ENCODE results near the gene C7orf33. TPM values are rescaled to one million over a fixed set of nuclear protein-coding genes. Genes with fewer than 3 reads are reported as not detected.

C7orf33 gene
- total RNA-seq, 1 experiment from 2014 or later, result not detected

DNA sequence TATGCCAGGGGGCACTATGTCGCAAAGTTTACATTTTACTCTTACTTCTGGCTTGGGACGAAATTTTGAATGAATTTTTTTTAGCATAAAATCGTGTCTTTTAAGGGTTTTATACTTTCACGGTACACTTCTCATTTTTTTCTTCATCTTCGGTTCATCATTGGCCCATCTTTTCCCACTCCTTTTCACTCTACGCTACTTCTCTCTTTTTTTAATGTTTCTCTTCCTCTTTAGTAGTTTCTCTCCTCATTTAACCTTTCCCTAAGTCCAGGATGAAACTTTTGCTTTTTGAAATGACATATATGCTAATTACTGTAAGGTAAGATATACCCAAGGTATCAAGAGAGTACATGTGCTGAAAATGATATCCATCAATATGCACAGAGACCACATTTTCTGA is 39.5 kb downstream of the C7orf33 start:
- Histone ChIP-seq H3K27ac (ENCODE audit: low read length) (no peak overlapping the region), H3K36me3 (ENCODE audit: control insufficient read depth, insufficient read depth, low read length) (no peaks in the 10 kb centered on the region), H3K4me3 (ENCODE audit: low read depth in 2 of 2, low read length in 2 of 2) (no peak overlapping the region), H3K9me3 (ENCODE audit: control insufficient read depth, insufficient read depth, low read depth, low read length) (no peaks in the 10 kb centered on the region), H3K4me1 (ENCODE audit: control insufficient read depth, insufficient read depth, low read length) (no peaks in the 10 kb centered on the region), H3K27me3 (ENCODE audit: control insufficient read depth, insufficient read depth, low read length) (peaks cover 2% of the 10 kb centered on the region; the same call in 1 of the 2 replicates)
- POLR2A ChIA-PET, result no interaction called here
- TF ChIP-seq, protein P1, sequence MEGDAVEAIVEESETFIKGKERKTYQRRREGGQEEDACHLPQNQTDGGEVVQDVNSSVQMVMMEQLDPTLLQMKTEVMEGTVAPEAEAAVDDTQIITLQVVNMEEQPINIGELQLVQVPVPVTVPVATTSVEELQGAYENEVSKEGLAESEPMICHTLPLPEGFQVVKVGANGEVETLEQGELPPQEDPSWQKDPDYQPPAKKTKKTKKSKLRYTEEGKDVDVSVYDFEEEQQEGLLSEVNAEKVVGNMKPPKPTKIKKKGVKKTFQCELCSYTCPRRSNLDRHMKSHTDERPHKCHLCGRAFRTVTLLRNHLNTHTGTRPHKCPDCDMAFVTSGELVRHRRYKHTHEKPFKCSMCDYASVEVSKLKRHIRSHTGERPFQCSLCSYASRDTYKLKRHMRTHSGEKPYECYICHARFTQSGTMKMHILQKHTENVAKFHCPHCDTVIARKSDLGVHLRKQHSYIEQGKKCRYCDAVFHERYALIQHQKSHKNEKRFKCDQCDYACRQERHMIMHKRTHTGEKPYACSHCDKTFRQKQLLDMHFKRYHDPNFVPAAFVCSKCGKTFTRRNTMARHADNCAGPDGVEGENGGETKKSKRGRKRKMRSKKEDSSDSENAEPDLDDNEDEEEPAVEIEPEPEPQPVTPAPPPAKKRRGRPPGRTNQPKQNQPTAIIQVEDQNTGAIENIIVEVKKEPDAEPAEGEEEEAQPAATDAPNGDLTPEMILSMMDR (IDR thresholded peaks at IDR 0.05), result no peak
- TF ChIP-seq TCF7L2 (IDR thresholded peaks at IDR 0.05; ENCODE audit: low read depth, low read length), result no peak
- TF ChIP-seq, protein P2, sequence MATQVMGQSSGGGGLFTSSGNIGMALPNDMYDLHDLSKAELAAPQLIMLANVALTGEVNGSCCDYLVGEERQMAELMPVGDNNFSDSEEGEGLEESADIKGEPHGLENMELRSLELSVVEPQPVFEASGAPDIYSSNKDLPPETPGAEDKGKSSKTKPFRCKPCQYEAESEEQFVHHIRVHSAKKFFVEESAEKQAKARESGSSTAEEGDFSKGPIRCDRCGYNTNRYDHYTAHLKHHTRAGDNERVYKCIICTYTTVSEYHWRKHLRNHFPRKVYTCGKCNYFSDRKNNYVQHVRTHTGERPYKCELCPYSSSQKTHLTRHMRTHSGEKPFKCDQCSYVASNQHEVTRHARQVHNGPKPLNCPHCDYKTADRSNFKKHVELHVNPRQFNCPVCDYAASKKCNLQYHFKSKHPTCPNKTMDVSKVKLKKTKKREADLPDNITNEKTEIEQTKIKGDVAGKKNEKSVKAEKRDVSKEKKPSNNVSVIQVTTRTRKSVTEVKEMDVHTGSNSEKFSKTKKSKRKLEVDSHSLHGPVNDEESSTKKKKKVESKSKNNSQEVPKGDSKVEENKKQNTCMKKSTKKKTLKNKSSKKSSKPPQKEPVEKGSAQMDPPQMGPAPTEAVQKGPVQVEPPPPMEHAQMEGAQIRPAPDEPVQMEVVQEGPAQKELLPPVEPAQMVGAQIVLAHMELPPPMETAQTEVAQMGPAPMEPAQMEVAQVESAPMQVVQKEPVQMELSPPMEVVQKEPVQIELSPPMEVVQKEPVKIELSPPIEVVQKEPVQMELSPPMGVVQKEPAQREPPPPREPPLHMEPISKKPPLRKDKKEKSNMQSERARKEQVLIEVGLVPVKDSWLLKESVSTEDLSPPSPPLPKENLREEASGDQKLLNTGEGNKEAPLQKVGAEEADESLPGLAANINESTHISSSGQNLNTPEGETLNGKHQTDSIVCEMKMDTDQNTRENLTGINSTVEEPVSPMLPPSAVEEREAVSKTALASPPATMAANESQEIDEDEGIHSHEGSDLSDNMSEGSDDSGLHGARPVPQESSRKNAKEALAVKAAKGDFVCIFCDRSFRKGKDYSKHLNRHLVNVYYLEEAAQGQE (IDR thresholded peaks at IDR 0.05; ENCODE audit: insufficient read depth in 1 of 2, low read depth in 2 of 2, low read length in 1 of 2), result no peak
- TF ChIP-seq SIN3A (IDR thresholded peaks at IDR 0.05; ENCODE audit: borderline replicate concordance, insufficient read depth, low read depth, low read length), result no peak
- TF ChIP-seq POLR2AphosphoS5 (IDR thresholded peaks at IDR 0.05; ENCODE audit: low read depth, low read length), result no peak
- in situ Hi-C loops (cut with HindIII; ENCODE audit: low pct_unique_long_range_greater_than_20kb, low sequenced_read_pairs), result no loop called here
- DNase-seq (ENCODE audit: low read depth, low spot score) (no peak), ATAC-seq (no peak)
- CTCF ChIA-PET, result no interaction called here
- no TSS peak for BruUV-seq (replicated peaks)
- intact Hi-C loops (cut with micrococcal nuclease; ENCODE audit: unreplicated experiment), result no loop called here

DNA sequence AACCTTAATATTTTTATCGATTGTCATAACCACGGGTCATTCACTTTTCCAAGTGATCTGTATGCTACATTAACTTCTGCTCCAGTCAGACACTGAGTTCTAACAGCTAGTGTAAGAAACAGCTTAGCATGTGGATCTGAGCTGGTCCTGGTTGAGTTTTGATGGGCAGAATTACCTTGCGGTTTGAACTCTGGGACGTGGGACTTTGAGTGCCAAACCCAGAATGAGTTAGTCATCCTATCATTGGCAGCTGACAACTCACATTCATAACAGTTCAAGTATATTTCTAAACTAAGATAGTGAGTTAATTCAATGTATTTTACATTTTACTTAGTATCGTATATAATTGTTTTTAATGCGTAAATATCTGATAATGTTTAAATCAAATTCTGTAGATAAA is 43.2 kb downstream of the C7orf33 start:
- BruUV-seq (replicated peaks), result no TSS peak
- CTCF ChIA-PET, result no interaction called here

More for the DNA sequence above, 43.2 kb downstream of the C7orf33 start:
- DNase-seq (ENCODE audit: low read depth, low spot score) (no peak), ATAC-seq (no peak)
- Histone ChIP-seq H3K36me3 (ENCODE audit: control insufficient read depth, insufficient read depth, low read length) (no peaks in the 10 kb centered on the region), H3K27ac (ENCODE audit: low read length) (no peak overlapping the region), H3K9me3 (ENCODE audit: control insufficient read depth, insufficient read depth, low read depth, low read length) (no peaks in the 10 kb centered on the region), H3K4me1 (ENCODE audit: control insufficient read depth, insufficient read depth, low read length) (no peaks in the 10 kb centered on the region), H3K4me3 (ENCODE audit: low read depth in 2 of 2, low read length in 2 of 2) (no peak overlapping the region), H3K27me3 (ENCODE audit: control insufficient read depth, insufficient read depth, low read length) (peaks cover 2% of the 10 kb centered on the region; the same call in 1 of the 2 replicates)
- intact Hi-C loops (cut with micrococcal nuclease; ENCODE audit: unreplicated experiment) (no loop called here), in situ Hi-C loops (cut with HindIII; ENCODE audit: low pct_unique_long_range_greater_than_20kb, low sequenced_read_pairs) (no loop called here)
- TF ChIP-seq SIN3A (IDR thresholded peaks at IDR 0.05; ENCODE audit: borderline replicate concordance, insufficient read depth, low read depth, low read length) (no peak), TCF7L2 (IDR thresholded peaks at IDR 0.05; ENCODE audit: low read depth, low read length) (no peak), POLR2AphosphoS5 (IDR thresholded peaks at IDR 0.05; ENCODE audit: low read depth, low read length) (no peak)
- TF ChIP-seq, protein P1 (IDR thresholded peaks at IDR 0.05), result no peak
- TF ChIP-seq, protein P2 (IDR thresholded peaks at IDR 0.05; ENCODE audit: insufficient read depth in 1 of 2, low read depth in 2 of 2, low read length in 1 of 2), result no peak
- POLR2A ChIA-PET, result no interaction called here

All from Panc1 (cell line).